Stimulated activated CD4-positive, alpha-beta T cell treated with anti-CD3 and anti-CD28 coated beads, Interleukin-12 subunit alpha, Interleukin-12 subunit beta, amount 100 ng/mL, for 48 hours (primary cell): ENCODE data around the gene CORO6.

Source experiments
- DNase-seq, 3 donors: peaks; one replicate each; pipeline ENCODE4 v3.0.0-alpha.2; 2020; ENCODE audit warnings: low read depth in 2 of 3, low spot score in 1 of 3

Gene CORO6

DNA sequence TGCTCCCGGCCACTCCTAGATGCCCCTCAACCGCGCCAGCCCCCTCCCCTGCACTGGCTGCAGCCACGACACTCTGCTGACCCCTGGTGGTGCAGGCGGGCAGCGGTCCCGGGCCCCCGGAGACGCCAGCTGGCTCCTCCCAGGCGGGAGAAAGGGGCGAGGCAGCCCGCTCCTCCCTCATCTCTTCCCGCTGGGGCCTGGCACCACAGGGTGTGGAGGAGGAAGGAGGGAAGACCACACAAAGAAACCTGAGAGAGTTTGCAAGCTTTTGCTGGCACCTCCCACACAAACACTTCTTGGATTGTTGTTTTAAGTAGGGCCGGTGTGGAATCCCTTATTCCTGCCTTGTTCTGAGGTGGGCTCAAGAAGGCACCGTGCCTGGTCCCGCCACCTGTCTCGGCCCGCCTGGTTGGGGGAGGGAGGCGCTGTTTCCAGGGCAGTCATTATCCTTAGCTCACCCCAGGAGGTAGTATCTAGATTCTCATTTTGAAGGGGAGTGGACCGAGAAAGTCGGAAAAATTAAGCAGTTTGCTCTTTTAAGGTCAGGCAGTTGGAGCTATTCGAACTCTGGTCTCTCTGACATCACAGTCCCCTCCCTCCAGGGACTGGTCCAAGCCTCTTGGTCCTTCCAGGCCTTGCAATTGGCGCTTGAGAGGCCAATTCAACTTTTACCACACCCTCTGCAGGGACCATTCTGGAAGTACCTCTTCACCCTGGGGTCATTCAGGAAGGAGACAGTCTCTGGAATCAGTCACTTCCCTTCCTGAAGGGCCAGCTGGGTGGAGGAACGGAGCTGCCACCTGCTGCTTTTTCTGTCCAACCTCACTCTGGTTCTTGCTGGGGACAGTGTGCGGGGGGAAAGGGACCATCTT lies 30.7 kb downstream of the CORO6 start:
- DNase-seq = peak; percentile 74 to 87 (median 82)

DNA sequence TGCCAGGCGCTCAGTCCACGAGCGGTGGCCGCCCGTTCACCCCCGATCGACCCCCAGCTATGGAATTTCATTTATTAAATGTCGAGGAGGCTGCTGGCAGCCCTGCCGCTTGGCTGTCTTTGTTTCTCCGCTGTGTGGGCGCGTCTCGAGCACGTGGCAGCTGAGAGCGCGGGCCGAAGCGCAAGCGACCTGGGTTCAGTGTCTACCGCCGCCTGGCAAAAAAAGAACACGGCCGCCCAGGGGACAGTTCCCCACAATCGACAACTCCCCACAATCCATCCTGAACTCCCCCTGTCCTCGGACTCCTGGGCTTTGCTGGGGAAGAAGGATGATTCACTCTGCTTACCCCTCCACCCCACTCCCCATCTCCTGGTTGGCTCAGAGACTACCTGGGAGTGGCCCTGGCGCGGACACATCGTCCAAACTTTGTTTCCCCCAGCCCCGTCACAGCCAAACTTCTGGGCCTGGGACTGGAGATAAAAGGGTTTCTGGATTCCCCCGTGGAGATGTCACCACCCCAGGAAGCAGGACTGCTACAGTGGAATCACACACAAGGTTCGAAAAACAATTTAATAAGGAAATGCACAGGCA lies 31.5 kb downstream of the CORO6 start:
- no peak for DNase-seq

DNA sequence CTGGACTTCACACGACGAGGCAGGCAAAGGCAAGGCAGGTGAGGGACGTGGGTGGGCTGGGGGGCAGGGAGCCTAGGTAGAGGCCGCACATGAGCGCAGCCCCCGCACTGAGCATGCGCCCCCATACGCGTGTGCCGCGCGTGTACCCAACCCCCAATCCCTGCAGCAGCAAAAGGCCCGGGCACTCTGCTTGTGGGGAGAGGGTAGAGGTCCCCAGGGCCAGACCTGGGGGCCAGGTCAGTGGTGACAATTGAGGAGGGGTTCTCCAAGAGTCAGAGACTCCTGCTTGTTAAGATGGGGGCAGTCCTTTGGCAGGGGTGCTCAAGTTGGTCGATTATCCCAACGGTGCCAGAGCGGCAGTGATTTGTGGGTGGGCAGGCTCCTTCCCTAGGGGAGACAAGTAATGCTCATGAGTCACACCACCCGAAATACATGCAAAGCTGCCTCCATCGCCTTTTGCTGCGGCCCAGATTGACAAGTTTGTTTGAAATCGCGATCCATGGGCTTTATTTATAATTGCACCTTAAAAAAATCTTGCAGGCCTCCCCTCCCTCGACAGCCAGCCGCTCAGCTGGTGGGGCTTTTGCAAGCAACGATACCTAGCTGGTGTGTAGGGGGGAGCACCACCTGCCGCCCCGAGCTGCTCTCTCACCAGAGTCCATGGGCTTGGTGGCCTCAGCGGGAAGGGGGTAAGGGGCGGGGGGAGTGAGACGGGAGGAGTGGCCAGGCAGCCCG lies 32.1 kb downstream of the CORO6 start:
- no peak for DNase-seq

DNA sequence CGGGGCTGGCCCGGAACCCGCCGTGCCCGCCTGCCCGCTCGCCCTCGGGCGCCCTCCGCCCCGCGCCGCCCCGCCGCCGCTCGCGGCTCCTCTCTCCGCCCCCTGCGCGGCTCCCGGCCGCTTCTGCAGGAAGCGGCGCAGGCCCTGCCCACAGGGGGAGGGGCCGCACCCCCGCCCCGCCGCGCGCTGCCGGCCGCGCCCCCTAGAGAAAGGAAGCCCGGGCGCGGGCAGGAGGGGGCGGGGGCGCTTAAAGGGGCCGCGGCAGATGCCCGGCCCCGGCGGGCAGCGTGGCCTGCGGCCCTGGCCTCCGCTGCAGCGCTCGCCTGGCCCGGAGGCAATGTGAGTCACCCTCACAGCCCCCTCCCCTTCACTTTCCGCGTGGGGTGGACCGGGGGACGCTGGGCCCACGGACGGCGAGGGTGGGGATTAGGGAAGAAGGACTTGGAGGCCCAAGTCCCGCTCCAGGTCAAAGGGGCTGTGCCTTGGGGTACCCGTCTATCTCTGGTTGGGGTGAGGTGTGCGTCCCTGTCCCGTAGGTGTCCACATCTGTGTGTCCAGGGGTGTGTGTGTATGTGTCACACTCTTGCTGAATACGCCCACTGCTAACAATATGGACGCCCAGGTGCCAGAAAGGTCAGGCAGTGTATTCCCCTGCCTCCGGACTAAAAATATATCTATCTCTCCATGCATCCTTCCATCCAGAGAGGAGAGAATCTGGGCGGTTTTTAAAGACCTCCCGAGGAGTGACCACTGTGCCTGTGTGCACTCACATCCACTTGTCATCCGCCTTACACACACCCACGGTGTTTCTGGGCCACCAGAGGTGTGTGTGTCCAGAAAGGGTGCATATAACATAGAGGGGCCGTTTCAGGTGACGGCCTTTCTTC lies 32.9 kb downstream of the CORO6 start, which contains the start of gene GIT1:
TSS of gene GIT1 (minus strand) at position 125 of the 887 bp plus-strand sequence. CDS start 270 bp downstream, outside the sequence.
- peak in 2 of 3 donors; percentile 65 to 78 for DNase-seq

DNA sequence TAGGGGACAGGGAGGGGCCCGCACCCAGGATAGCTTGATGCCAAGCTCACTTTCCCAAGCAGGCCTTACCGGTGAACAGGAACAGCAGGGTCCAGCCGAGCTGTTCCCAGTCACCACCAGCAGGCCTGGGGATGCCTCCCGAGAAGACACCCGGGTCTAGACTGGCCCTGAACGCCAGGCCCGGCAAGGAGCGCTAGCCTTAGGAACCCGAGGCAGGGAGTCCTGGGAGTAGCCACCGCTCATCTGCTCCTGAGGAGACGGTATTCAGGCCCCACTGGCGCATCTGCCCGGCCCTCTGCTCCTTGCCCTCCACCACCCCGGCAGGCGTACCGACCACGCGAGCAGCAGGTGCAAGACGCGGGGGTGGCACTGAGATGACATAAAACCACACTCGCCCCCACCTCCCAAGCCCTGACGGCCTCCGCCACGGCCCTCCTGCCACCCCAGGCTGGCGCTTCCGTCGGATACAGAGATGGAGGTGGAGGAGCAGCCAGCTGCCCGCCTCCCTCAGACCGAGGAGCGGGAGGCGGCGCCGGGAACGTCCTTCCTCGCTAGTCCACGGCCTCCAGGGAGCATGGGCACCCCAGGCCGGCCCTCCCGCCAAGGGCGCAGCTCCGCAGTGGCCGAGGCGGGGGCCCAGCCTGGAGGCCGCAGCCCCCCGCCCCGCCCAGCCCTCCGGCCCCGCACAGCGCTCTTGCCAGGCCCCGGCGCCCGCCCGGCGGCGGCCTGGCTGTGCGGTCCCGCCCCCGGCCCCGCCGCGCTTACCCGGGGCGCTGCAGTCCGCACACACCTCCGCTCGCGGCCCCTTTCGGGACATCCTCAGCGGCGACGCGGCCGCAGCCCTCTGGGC lies 33.9 kb downstream of the CORO6 start:
- no peak for DNase-seq

DNA sequence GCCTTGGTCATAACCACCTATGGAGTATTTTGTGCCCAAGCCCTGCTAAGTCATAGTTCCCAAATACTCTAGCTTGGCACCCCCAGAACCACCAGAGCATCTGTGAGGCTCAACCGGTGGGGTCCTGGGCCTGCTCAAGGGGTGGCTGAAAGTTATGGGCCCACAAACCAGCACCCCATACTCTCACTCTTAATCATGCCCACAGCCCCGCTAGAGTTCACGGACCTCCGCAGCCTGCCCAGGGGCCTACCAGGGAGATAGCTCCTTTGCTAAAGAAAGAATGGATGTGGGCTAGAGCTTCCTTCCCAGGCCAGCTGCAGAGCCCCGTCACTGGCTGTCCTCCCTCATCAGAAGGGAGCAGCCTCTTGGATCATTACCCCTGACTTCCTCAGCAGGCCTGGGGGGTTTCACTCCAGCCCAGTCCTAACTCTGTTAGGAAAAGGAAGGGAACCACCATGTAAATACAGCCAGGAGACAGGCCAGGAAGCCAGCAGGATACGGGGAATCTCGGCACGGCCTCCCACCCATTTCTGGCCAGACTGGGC lies 34.6 kb downstream of the CORO6 start:
- no peak for DNase-seq

DNA sequence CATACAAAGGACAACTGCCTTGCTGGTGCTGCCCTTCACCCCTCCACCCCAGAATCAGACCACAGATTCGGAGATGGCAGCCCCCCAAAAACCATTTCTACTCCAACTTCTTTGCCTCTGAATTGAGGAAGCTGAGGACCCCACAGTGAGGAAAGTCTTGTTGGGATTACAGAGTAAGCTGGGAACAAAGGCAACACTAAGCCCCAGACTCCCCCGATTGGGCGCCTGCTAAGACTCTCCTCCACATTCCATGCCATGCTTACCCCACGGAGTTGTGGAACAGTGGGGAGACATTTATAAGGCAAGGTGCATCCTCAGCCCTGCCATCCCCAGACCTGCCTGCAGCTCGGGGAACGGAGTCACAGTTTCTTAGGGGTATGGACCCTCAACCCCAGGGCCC lies 35.1 kb downstream of the CORO6 start:
- no peak for DNase-seq

DNA sequence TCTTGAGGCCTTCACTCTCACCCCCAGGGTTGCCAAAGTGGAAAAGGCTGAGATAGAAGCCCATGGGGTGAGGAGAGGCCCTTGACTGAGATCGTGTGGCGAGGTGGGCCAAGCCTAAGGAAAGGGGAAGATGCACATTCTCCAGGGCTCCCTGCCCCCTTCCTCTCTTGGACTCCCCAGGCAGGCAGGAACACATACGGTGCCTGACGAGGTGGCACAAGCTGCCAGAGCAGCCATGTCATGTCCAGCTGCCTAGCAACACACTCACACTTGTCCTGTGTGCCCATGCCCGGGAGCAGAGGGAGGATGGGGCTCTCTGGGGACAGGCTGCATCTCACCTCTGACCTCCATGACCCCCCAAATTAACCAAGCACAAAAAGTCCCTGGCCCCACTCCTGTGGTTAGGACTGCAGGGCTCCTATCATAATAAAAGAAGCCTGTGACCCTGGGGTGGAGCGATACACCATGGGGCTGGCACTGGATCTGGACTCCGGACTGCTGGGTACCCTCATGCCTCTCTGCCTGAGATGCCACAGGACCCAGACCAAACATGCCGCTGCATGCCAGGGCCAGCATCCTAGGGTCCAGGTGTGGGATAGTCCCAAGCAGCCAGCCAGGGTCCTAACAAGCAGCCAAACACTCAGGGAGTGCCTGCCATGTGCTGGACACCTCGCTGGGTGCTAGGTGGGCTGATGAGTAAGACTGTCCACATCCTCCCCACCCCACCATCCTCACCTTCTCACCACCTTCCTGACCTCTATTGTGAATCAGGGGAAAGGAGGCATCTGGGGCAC lies 35.8 kb downstream of the CORO6 start:
- DNase-seq = no peak

DNA sequence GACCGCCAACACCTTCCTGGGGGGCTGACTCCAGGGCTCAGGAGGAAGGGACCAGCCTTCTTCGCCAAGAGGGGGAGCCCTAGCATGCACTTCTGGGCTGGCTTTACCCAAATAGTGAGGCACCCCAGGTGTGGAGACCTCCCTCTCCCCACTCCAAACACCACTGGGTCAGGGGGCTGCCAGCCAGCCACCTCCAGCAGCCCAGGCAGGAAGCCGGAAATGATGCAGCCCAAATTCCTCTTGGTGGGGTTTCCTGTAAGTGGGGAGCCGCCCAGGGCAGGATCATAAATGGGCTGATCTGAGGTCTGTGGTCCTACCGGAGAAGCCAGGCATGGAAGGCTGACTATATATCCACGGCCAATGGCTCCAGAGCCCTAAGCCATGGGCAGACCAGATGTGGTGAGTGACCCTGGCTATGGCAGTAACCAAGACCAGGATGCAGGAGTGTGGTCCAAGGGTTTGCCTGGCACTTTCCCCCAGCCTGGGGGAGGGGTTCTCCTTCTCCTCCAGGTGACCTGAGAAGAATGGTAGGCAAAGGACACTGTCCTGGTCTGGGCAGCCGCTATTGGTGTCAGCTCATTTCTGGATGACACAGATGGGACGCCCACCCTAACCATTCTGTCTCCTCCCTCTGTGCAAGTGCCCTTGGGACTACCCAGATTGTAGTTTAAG lies 37.5 kb downstream of the CORO6 start:
- no peak for DNase-seq

DNA sequence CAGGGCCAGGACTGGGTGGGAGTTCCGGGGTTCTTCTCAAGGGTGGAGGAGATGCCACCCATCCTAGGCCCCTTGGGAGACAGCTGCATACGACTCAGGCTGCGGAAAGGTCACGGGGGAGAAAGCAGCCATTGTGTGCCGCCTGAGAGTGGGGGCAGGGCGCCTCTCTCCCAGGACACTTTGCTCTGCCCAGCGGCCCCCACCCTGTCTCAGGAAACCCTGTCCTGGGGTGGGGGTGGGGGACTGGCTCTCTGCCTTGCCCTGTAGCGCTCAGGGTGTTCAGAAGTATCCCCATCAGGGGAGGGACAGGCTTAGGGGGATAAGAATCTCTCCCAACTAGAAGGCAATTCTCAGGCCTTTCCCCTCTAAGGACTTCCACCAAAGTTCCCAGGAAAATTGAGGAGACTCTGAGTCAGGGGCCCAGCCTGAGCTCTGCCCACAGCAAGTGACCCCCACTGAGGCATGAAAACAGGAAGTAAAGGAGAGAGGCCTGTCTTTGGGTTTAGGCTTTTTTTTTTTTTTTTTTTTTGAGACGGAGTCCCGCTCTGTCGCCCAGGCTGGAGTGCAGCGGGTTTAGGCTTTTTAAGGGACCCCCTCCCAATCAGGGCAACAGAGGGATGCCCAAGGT lies 38.1 kb downstream of the CORO6 start:
- no peak for DNase-seq

DNA sequence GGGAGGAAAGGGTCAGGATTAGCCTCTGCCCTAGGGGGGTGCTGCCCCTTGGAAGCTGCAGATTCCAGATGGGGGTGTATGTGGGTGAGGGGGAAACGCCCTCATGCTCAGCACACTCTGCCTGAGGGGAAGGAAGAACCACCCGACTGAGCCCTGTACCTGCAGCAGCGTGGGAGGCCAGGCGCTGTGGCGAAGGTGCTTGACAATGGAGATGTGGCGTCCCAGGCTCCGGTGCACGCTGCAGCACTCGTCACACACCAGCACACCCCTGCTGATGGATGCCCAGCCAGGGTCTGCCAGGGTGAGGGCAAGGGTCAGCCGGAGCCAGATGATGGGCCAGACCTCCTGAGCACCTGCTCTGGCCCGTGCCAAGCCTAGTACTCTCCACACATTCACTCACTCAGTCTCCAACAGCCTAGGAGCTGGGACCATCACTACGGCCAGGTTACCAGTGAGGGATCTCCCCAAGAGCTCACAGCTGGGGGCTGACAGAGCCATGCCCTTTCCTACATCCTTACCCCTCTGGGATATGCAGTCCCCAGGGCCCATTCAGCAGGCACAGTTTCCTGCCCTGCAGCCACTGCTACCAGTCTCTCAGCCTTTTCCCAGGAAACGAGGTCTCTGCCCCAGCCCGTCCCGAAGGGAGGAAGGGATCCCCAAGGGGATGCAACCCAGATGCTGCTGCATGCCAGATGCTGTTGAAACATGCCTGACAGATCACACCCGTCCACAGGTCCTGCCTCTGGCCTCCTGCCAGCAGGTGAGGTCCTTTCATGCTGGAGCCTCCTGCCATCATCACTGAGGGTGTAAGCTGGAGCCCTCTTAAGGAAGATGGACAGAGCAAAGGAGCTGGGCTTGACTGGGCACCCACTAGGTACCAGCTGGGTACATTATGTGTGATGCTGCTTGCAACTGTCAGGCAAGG lies 39.1 kb downstream of the CORO6 start:
- no peak for DNase-seq

DNA sequence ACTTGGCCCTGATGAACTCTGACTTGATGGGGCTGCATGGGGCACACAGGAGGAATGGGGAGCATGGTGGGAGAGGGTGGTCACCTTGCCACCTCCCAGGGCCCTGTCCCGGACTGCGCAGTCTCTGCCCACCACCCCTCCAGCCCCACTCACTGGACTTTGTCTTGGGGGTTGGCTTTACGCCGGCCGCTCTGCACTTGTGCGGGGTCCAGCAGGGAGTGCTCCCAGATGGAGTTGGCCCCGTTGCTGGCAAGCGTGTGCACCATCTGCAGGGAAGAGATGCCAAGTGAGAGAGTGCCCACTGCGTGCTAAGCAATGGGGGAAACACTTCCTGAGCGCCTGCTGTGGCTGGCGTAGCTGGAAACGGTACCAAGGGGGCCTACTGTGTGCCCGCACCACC lies 39.9 kb downstream of the CORO6 start:
- DNase-seq = no peak

DNA sequence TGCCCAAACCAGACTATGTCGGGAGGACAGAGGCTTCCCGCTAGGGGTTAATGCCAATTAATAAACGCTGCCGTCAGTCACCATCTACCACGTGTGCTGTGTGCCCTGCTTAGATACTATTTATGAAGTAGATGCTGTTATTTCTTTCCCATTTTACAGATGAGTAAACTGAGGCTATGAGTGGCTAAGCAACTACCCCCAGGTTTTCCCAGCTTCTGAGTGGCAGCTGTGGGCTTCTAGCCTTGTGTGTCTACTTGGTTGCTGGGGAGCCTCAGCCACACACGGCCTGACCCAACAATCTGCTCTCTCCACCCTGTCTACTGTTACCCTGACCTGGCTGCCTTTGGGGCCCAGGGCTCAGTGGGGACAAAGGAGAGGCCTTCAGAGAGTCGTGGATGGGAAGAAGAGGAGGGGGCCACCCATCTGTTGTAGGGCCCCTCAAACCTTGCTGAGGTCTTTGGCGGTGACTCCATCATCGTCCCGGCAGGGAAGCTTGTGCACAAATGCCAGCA lies 40.4 kb downstream of the CORO6 start:
- DNase-seq = no peak

DNA sequence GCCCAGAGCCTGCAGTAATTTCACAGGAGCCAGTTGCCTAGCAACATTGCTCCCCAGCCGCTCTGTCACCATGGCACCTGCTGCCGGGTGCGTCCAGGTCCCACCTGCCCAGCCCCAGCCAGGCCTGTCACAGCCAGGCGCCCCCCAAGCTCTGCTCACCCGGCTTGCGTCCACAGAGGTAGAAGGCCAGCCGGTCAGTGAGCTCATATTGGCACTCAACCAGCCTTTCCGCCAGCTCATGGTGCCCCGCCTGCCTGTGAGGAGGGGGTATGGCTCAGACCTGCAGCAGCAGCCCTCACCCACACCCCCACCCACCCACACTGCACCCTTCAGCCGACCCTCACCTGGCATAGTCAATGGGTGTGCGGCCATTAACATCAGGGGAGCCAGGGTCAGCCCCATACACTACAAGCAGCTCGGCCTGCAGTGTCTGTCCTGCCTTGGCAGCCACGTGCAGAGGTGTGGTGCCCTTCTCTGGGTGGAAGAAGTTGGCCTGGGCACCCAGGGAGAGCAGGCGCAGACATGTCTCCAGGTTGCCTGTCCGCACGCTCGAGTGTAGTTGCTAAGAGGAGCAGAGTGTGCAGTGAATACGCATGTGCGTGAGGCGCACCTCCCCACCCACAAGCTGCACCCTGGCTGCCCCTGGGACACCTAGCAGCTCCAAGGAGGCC lies 41.0 kb downstream of the CORO6 start:
- DNase-seq = no peak

DNA sequence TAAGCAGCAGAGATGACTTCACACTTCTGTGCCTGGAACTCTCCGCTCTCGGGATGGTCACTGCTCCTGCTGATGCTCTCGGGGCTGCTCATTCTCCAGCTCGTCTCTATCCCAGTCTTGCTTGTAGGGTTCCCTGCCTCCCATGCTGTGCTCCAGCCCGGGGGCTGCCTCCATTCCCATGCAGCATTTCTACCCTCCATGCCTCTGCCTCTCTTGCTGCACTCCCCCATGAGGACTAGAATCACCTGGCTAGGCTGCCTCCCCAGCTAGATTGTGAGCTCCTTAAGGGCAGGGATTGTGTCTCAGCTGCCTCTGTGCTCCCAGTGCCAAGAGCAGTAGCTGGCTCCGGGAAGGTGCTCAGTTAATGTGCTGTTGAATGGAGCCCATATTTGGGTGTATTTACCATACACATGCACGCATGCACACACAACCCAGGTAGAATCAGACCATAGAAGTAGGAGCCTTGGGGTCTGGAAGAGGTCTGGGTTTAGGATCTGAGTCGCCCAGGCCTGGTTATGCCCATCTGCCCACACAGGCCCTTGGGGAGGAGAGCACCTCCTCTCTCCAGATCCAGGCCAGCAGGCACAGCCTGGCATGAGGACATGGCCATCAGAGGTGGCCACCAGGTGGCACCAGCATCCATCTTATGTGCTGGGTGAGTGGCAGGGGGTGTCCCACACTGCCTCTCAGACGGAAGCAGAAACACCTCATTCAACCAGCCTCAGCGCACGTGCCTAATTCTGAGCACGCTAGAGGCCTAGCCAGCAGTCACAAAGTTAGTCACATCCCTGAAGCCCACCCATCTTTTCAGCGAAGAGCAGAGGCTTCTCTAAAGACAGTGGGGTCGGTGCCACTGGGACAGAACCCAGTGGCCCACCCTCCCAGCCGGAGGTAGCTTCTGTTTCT lies 42.6 kb downstream of the CORO6 start:
- peak; percentile 82 to 88 (median 87) for DNase-seq
